C4-2B (cell line): ENCODE measurements around the gene NPB.
A peak's percentile ranks its signal among the peaks of the same experiment; 100 is the strongest.

ENCODE experiments used
- H3K27ac ChIP-seq: fragments of 450-650 bp; 2 replicates; pipeline ENCODE4 v1.5.1; 2017
- CTCF ChIP-seq: fragments of 450-650 bp; conservative IDR thresholded peaks from 2 replicates; pipeline ENCODE4 v1.5.1; 2017; ENCODE audit warnings: mild to moderate bottlenecking
- ZFX ChIP-seq: fragments of 450-650 bp; IDR thresholded peaks from 2 replicates; pipeline ENCODE4 v1.6.1; 2017

Gene NPB

GRCh38 chr17:81923302-81924260 lies 21.5 kb downstream of the NPB start:
- no peak overlapping the region for H3K27ac ChIP-seq
- TF ChIP-seq CTCF (no peak), ZFX (no peak)

GRCh38 chr17:81924557-81925532 lies 22.8 kb downstream of the NPB start:
- H3K27ac ChIP-seq, result no peak overlapping the region; the same call in 1 of the 2 replicates
- TF ChIP-seq CTCF, result no peak
- no peak for TF ChIP-seq ZFX

- no peak for TF ChIP-seq CTCF
- no peak for TF ChIP-seq ZFX
- H3K27ac ChIP-seq, result peak overlapping the region; percentile 87
Measured at GRCh38 chr17:81925860-81926450, 23.9 kb downstream of the NPB start.

GRCh38 chr17:81926451-81927151 lies 24.6 kb downstream of the NPB start:
- peak overlapping the region; percentile 87 for H3K27ac ChIP-seq
- no peak for TF ChIP-seq CTCF
- no peak for TF ChIP-seq ZFX

GRCh38 chr17:81927152-81927652 lies 25.2 kb downstream of the NPB start:
- no peak for TF ChIP-seq CTCF
- no peak; the same call in 1 of the 2 replicates for TF ChIP-seq ZFX
- peak overlapping the region; percentile 87 for H3K27ac ChIP-seq

GRCh38 chr17:81927653-81928543 lies 25.9 kb downstream of the NPB start, which contains the start of gene MAFG:
Gene MAFG, minus strand, starts transcription at chr17:81927735. Its CDS starts 4,550 bp downstream, at chr17:81923185.
- TF ChIP-seq CTCF, result no peak; the same call in 1 of the 2 replicates
- TF ChIP-seq ZFX, result peak; percentile 36; the same call in 1 of the 2 replicates
- H3K27ac ChIP-seq, result peak within 1 kb of the TSS; percentile 87
